H1 (cell line): ENCODE results near the gene MAPK11.

ENCODE experiments used
- E2F6 ChIP-seq: IDR thresholded peaks from 2 replicates; pipeline ENCODE4 v1.6.1; 2012; ENCODE audit warnings: inconsistent platforms
- JUN ChIP-seq: IDR thresholded peaks from 2 replicates; pipeline ENCODE4 v1.6.1; 2011; ENCODE audit warnings: low read depth, mild to moderate bottlenecking, improper control_type of control experiment, low read length
- JUND ChIP-seq: IDR thresholded peaks from 2 replicates; pipeline ENCODE4 v1.6.1; 2011; ENCODE audit warnings: mild to moderate bottlenecking, improper control_type of control experiment, low read length
- NANOG ChIP-seq: IDR thresholded peaks from 2 replicates; pipeline ENCODE4 v1.6.1; 2011; ENCODE audit warnings: low read length, low read depth, mild to moderate bottlenecking, inconsistent platforms; ENCODE audit not compliant: insufficient read depth, poor library complexity, severe bottlenecking
- POLR2A ChIP-seq, 2 experiments: IDR thresholded peaks; 1 replicate in 1 of 2; 2 replicates in 1 of 2; pipeline ENCODE4 v1.6.1; 2011; ENCODE audit warnings: low read depth in 2 of 2, low read length in 2 of 2, mild to moderate bottlenecking in 2 of 2; ENCODE audit errors: control extremely low read depth in 1 of 2
- RNF2 ChIP-seq: fragments of 200-900, 300-1000 bp; sonication (generic); IDR thresholded peaks from 2 replicates; pipeline ENCODE4 v1.7.1; 2016; ENCODE audit warnings: borderline replicate concordance, low read depth, mild to moderate bottlenecking, antibody characterized with exemption, low read length; ENCODE audit not compliant: poor library complexity, severe bottlenecking; ENCODE audit errors: missing control alignments
- SP1 ChIP-seq: IDR thresholded peaks from 2 replicates; pipeline ENCODE4 v1.6.1; 2011; ENCODE audit warnings: low read depth, low read length
- YY1 ChIP-seq: IDR thresholded peaks from 2 replicates; pipeline ENCODE4 v1.6.1; 2011; ENCODE audit warnings: low read depth, mild to moderate bottlenecking, low read length
- TF ChIP-seq, protein P1 (sequence below), 3 experiments: IDR thresholded peaks; 1 replicate in 2 of 3; 2 replicates in 1 of 3; pipeline versions ENCODE4 v1.5.1 to v1.6.1; 2011; ENCODE audit warnings: low read length in 3 of 3, mild to moderate bottlenecking in 3 of 3, inconsistent platforms in 2 of 3, low read depth in 1 of 3, moderate library complexity in 1 of 3; ENCODE audit not compliant: insufficient read depth in 1 of 3; ENCODE audit errors: control extremely low read depth in 1 of 3
- TF ChIP-seq, protein P2 (sequence below): IDR thresholded peaks from 2 replicates; pipeline ENCODE4 v1.6.1; 2012; ENCODE audit warnings: inconsistent platforms
- TF ChIP-seq, protein P3 (sequence below): IDR thresholded peaks from 2 replicates; pipeline ENCODE4 v1.6.1; 2011; ENCODE audit warnings: low read length, improper control_type of control experiment

- TF ChIP-seq YY1: no peak
- no peak for TF ChIP-seq RNF2
- TF ChIP-seq, protein P1, sequence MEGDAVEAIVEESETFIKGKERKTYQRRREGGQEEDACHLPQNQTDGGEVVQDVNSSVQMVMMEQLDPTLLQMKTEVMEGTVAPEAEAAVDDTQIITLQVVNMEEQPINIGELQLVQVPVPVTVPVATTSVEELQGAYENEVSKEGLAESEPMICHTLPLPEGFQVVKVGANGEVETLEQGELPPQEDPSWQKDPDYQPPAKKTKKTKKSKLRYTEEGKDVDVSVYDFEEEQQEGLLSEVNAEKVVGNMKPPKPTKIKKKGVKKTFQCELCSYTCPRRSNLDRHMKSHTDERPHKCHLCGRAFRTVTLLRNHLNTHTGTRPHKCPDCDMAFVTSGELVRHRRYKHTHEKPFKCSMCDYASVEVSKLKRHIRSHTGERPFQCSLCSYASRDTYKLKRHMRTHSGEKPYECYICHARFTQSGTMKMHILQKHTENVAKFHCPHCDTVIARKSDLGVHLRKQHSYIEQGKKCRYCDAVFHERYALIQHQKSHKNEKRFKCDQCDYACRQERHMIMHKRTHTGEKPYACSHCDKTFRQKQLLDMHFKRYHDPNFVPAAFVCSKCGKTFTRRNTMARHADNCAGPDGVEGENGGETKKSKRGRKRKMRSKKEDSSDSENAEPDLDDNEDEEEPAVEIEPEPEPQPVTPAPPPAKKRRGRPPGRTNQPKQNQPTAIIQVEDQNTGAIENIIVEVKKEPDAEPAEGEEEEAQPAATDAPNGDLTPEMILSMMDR (IDR thresholded peaks at IDR 0.05; ENCODE audit: control extremely low read depth in 1 of 3, insufficient read depth in 1 of 3, low read depth in 1 of 3, low read length in 3 of 3): no peak
- no peak for TF ChIP-seq SP1
- no peak for TF ChIP-seq JUN
- no peak for TF ChIP-seq E2F6
- TF ChIP-seq, protein P2, sequence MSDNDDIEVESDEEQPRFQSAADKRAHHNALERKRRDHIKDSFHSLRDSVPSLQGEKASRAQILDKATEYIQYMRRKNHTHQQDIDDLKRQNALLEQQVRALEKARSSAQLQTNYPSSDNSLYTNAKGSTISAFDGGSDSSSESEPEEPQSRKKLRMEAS: no peak
- TF ChIP-seq, protein P3, sequence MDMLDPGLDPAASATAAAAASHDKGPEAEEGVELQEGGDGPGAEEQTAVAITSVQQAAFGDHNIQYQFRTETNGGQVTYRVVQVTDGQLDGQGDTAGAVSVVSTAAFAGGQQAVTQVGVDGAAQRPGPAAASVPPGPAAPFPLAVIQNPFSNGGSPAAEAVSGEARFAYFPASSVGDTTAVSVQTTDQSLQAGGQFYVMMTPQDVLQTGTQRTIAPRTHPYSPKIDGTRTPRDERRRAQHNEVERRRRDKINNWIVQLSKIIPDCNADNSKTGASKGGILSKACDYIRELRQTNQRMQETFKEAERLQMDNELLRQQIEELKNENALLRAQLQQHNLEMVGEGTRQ: no peak
- no peak for TF ChIP-seq NANOG
- no peak for TF ChIP-seq POLR2A (IDR thresholded peaks at IDR 0.05; ENCODE audit: control extremely low read depth in 1 of 2, low read depth in 2 of 2, low read length in 2 of 2)
- TF ChIP-seq JUND: no peak
Observed at GRCh38 chr22:50253046-50253915, 16.9 kb downstream of the MAPK11 start.
